Measurements from ENCODE around the gene OSTN.

DNA sequence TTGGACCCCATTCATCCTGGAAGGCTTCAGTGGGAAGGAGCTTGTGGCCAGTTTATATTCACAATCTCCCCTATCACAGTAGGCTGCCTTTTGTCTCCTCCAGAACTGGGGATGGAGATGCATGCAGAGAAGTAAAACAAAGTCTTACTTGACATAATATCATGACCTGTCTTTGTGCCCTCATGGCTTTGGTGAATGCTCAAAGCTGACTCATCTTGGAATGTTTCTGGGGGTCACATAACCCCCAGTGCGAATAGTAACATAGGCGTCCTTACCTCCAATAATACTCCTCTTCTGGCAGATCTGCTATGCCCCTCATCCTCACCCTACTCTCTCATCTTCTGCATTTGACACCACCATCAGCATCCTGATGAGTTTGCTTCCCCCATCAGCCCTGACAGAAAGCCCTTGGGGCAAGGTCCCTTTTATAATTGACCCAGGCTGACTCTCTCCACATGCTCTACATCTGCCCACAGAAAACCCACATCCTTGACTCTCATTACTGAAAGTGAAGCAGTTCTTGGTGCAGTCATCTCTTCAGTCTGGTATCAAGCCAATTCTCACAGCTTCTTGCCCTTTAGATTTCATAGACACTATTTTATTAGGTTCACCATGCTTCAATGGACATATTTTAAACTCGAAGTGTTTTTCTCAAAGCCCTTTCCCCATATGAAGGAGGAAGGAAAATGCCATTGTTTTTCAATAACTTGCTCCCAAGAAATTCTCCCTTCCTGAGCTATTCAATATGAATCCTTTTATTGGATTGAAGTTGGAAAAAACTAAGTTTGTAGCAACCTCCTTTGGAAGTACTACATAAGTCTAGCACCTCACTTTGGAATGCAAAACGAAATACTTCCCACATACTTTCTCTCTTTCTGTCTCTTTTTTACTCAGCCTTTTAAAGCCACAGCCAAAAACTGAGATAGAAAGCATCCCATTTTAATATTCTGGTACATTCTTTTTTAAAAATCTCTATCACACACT, 36.6 kb downstream of the OSTN start:
- TF ChIP-seq POLR2A (IDR thresholded peaks at IDR 0.05; ENCODE audit: low read length): no peak
- TF ChIP-seq GATA1 (IDR thresholded peaks at IDR 0.05; ENCODE audit: low read depth, low read length): no peak
